IMR-90 (cell line): ENCODE measurements around the gene GJC2. TPM values are rescaled to one million over a fixed set of nuclear protein-coding genes. Genes with fewer than 3 reads are reported as not detected.

ENCODE experiments used
- ATAC-seq: fragments of 200-7000 bp; cut with Tn5 transposase; 2 replicates; pipeline ENCODE4 v1.9.1; 2020; ENCODE audit warnings: low read depth, mild to moderate bottlenecking, moderate library complexity
- BruUV-seq: library from RNA; stranded (reverse); fragments of 400-500 nt; replicated peaks from 2 replicates; lab custom pipeline; 2021; lab: Mats Ljungman, UMichigan
- CTCF ChIA-PET: fragments of 300-600 bp; formaldehyde crosslinking; extraction: SDS; loops from one replicate; lab custom pipeline; 2021; ENCODE audit warnings: antibody characterized with exemption; lab: Yijun Ruan, JAX
- POLR2A ChIA-PET: fragments of 300-600 bp; sonication (Branson Sonifier 250); formaldehyde crosslinking; loops from one replicate; lab custom pipeline; 2022; ENCODE audit warnings: antibody characterized with exemption; ENCODE audit not compliant: unreplicated experiment; lab: Charles Lee
- DNase-seq: peaks from one replicate; pipeline ENCODE4 v3.0.0; 2013
- H2AFZ ChIP-seq: replicated peaks from 2 replicates; pipeline ENCODE3; 2013; ENCODE audit warnings: low read length, mild to moderate bottlenecking; ENCODE audit not compliant: poor library complexity
- H2AK5ac ChIP-seq: 2 replicates; pipeline ENCODE4 v1.6.1; 2013; ENCODE audit warnings: low read depth, low read length, inconsistent platforms
- H2AK9ac ChIP-seq: replicated peaks from 2 replicates; pipeline ENCODE3; 2013; ENCODE audit warnings: mild to moderate bottlenecking, low read depth, low read length, moderate library complexity; ENCODE audit not compliant: poor library complexity
- H2BK120ac ChIP-seq: 2 replicates; pipeline ENCODE4 v1.6.1; 2013; ENCODE audit warnings: low read depth, low read length, inconsistent platforms
- H2BK15ac ChIP-seq: 3 replicates; pipeline ENCODE4 v1.6.1; 2013; ENCODE audit warnings: low read depth, low read length, inconsistent platforms
- H2BK20ac ChIP-seq: 2 replicates; pipeline ENCODE4 v1.6.1; 2013; ENCODE audit warnings: low read depth, mild to moderate bottlenecking, inconsistent platforms, low read length, moderate library complexity
- H2BK5ac ChIP-seq: 2 replicates; pipeline ENCODE4 v1.6.1; 2013; ENCODE audit warnings: mild to moderate bottlenecking, low read depth, low read length, inconsistent platforms; ENCODE audit not compliant: poor library complexity, severe bottlenecking
- H3K14ac ChIP-seq: replicated peaks from 2 replicates; pipeline ENCODE4 v1.6.1; 2013; ENCODE audit warnings: low read depth, low read length, inconsistent platforms
- H3K18ac ChIP-seq: 2 replicates; pipeline ENCODE4 v1.6.1; 2013; ENCODE audit warnings: low read depth, low read length, control low read depth
- H3K23ac ChIP-seq: 2 replicates; pipeline ENCODE4 v1.6.1; 2013; ENCODE audit warnings: low read depth, low read length, inconsistent platforms
- H3K27ac ChIP-seq: 2 replicates; pipeline ENCODE4 v1.5.1; 2013; ENCODE audit warnings: mild to moderate bottlenecking, control low read depth, low read length; ENCODE audit not compliant: insufficient read depth
- H3K27me3 ChIP-seq: 2 replicates; pipeline ENCODE4 v1.6.1; 2013; ENCODE audit warnings: low read length; ENCODE audit not compliant: control insufficient read depth, insufficient read depth
- H3K36me3 ChIP-seq: 2 replicates; pipeline ENCODE4 v1.6.1; 2013; ENCODE audit warnings: low read length, mixed read lengths; ENCODE audit not compliant: control insufficient read depth, insufficient read depth
- H3K4ac ChIP-seq: 2 replicates; pipeline ENCODE4 v1.6.1; 2013; ENCODE audit warnings: low read depth, low read length, inconsistent platforms
- H3K4me1 ChIP-seq: 2 replicates; pipeline ENCODE4 v1.6.1; 2013; ENCODE audit warnings: low read length, mixed read lengths; ENCODE audit not compliant: control insufficient read depth, insufficient read depth
- H3K4me2 ChIP-seq: 2 replicates; pipeline ENCODE4 v1.6.1; 2013; ENCODE audit warnings: low read depth, mild to moderate bottlenecking, control low read depth, low read length, moderate library complexity
- H3K4me3 ChIP-seq: 2 replicates; pipeline ENCODE4 v1.5.1; 2013; ENCODE audit warnings: low read depth, mild to moderate bottlenecking, control low read depth, low read length, moderate library complexity; ENCODE audit not compliant: insufficient read depth
- H3K56ac ChIP-seq: 2 replicates; pipeline ENCODE4 v1.6.1; 2013; ENCODE audit warnings: low read length, inconsistent platforms; ENCODE audit not compliant: insufficient read depth; ENCODE audit errors: extremely low read depth
- H3K79me1 ChIP-seq, 2 experiments: 2 replicates each; pipeline ENCODE4 v1.6.1; 2013; ENCODE audit warnings: low read length in 2 of 2, inconsistent platforms in 1 of 2, low read depth in 1 of 2
- H3K9ac ChIP-seq: 2 replicates; pipeline ENCODE4 v1.6.1; 2013; ENCODE audit warnings: low read depth, low read length, control low read depth
- H3K9me1 ChIP-seq: 2 replicates; pipeline ENCODE4 v1.6.1; 2013; ENCODE audit warnings: low read length, inconsistent platforms; ENCODE audit not compliant: insufficient read depth
- H3K9me3 ChIP-seq: 2 replicates; pipeline ENCODE4 v1.6.1; 2013; ENCODE audit warnings: low read length; ENCODE audit not compliant: control insufficient read depth, insufficient read depth
- H4K20me1 ChIP-seq: 2 replicates; pipeline ENCODE4 v1.6.1; 2013; ENCODE audit warnings: low read length, inconsistent platforms; ENCODE audit not compliant: insufficient read depth
- H4K5ac ChIP-seq: 2 replicates; pipeline ENCODE4 v1.6.1; 2013; ENCODE audit warnings: mild to moderate bottlenecking, low read depth, low read length, control low read depth
- H4K8ac ChIP-seq, 2 experiments: 2 replicates each; pipeline ENCODE4 v1.6.1; 2013; ENCODE audit warnings: low read depth in 2 of 2, low read length in 2 of 2, control low read depth in 1 of 2, inconsistent platforms in 1 of 2
- H4K91ac ChIP-seq: 2 replicates; pipeline ENCODE4 v1.6.1; 2013; ENCODE audit warnings: low read depth, low read length, inconsistent platforms; ENCODE audit not compliant: insufficient read depth
- CEBPB ChIP-seq: IDR thresholded peaks from 2 replicates; pipeline ENCODE4 v1.6.1; 2012; ENCODE audit warnings: low read depth, low read length, improper control_type of control experiment
- CTCF ChIP-seq: conservative IDR thresholded peaks from 2 replicates; pipeline ENCODE4 v1.5.1; 2012; ENCODE audit warnings: mild to moderate bottlenecking, low read depth, low read length, improper control_type of control experiment
- ELK1 ChIP-seq: fragments of 150-350 bp; IDR thresholded peaks from 2 replicates; pipeline ENCODE4 v1.6.1; 2016; ENCODE audit warnings: low read depth, mild to moderate bottlenecking, low read length, moderate library complexity, borderline replicate concordance
- FOS ChIP-seq: fragments of 150-350 bp; IDR thresholded peaks from 2 replicates; pipeline ENCODE4 v1.6.1; 2016; ENCODE audit warnings: low read depth, low read length
- NFE2L2 ChIP-seq: fragments of 150-350 bp; IDR thresholded peaks from 2 replicates; pipeline ENCODE4 v1.6.1; 2016; ENCODE audit warnings: low read depth, mild to moderate bottlenecking, low read length
- POLR2A ChIP-seq: IDR thresholded peaks from 2 replicates; pipeline ENCODE4 v1.6.1; 2012; ENCODE audit warnings: mild to moderate bottlenecking, low read depth, low read length
- RCOR1 ChIP-seq: IDR thresholded peaks from 2 replicates; pipeline ENCODE4 v1.6.1; 2012; ENCODE audit warnings: mild to moderate bottlenecking, low read length, improper control_type of control experiment; ENCODE audit not compliant: insufficient replicate concordance
- RFX5 ChIP-seq: IDR thresholded peaks from 2 replicates; pipeline ENCODE4 v1.8.0; 2012; ENCODE audit warnings: low read depth, mild to moderate bottlenecking, low read length, moderate library complexity
- SMC3 ChIP-seq: fragments of 150-350 bp; IDR thresholded peaks from 2 replicates; pipeline ENCODE4 v1.6.1; 2016; ENCODE audit warnings: low read depth, mild to moderate bottlenecking, antibody characterized with exemption, low read length, moderate library complexity
- USF2 ChIP-seq: fragments of 150-350 bp; IDR thresholded peaks from 2 replicates; pipeline ENCODE4 v1.6.1; 2017; ENCODE audit warnings: mild to moderate bottlenecking, antibody characterized with exemption, low read length, low read depth
- WGBS, 2 experiments: methylation state at CpG; one replicate each; pipeline versions ENCODE4 v1.1.5 to v1.1.7; 2013; ENCODE audit warnings: missing lambda C conversion rate in 2 of 2; ENCODE audit not compliant: insufficient read length in 1 of 2; ENCODE audit errors: extremely low coverage in 2 of 2; 5-methylcytosine and 5-hydroxymethylcytosine counted together
- dilution Hi-C: fragments of 300-500 bp; cut with HindIII; formaldehyde crosslinking; loops from one replicate; pipeline ENCODE4 v1.14.3; 2018; ENCODE audit warnings: low sequenced_read_pairs; ENCODE audit not compliant: unreplicated experiment
- in situ Hi-C: fragments of 300-500 bp; cut with MboI; formaldehyde crosslinking; loops from 3 replicates; pipeline ENCODE4 v1.14.3; 2019; ENCODE audit warnings: low sequenced_read_pairs, inconsistent platforms, mixed read lengths
- intact Hi-C: fragments of 100-400 bp; cut with micrococcal nuclease; formaldehyde crosslinking; loops from 2 replicates; pipeline ENCODE4 v1.10.0; 2022
- polyA plus RNA-seq, 3 experiments: library from polyadenylated mRNA; depleted of rRNA; stranded (reverse); fragments of >200 nt; gene quantifications; 2 replicates each; pipeline ENCODE4 v1.2.3, GENCODE V29; 2012; ENCODE audit warnings: low replicate concordance in 1 of 3
- total RNA-seq: library from RNA; depleted of rRNA; stranded (reverse); fragments of >200 nt; gene quantifications from 2 replicates; pipeline ENCODE4 v1.2.3, GENCODE V29; 2012

The GJC2 gene
- total and polyA plus RNA-seq, 2 of the 4 experiments (the other 2 are of a cell fraction), result 1.1 to 1.7 TPM

GRCh38 chr1:228100822-228101613, 48.7 kb upstream of the GJC2 start:
- Histone ChIP-seq H4K91ac (no peak overlapping the region), H3K9ac (no peak overlapping the region), H3K36me3 (peaks cover 47% of the 10 kb centered on the region), H2BK5ac (no peak overlapping the region), H3K4me1 (peaks cover 7% of the 10 kb centered on the region; the same call in 1 of the 2 replicates), H3K23ac (peak overlapping the region; percentile 27; the same call in 1 of the 2 replicates), H2BK20ac (no peak overlapping the region), H3K79me1 (peaks cover 7 to 61% of the 10 kb centered on the region in 2 experiments; a peak in 3 of 4 replicates), H3K4me2 (no peak overlapping the region), H3K4me3 (no peak overlapping the region), H3K4ac (no peak overlapping the region), H2BK120ac (no peak overlapping the region), H2AFZ (peak overlapping the region; percentile 67), H2AK9ac (peak overlapping the region; percentile 48), H3K27ac (no peak overlapping the region), H3K14ac (no peak overlapping the region), H4K5ac (no peak overlapping the region; the same call in 1 of the 2 replicates), H3K9me3 (no peaks in the 10 kb centered on the region), H3K9me1 (peaks cover 21% of the 10 kb centered on the region), H3K27me3 (no peaks in the 10 kb centered on the region), H4K8ac (0 out of 4 replicates have a peak overlapping the region, but pooled peaks of 1 of the 2 experiments have one; percentile 41), H3K18ac (no peak overlapping the region), H3K56ac (no peak overlapping the region; the same call in 1 of the 2 replicates), H4K20me1 (peaks cover 58% of the 10 kb centered on the region), H2BK15ac (no peak overlapping the region), H2AK5ac (no peak overlapping the region)
- dilution Hi-C loops (no loop called here), in situ Hi-C loops (no loop called here), intact Hi-C loops (loop anchor here (5.0 kb wide), 1 partner anchor 41 kb away; the partner anchor contains the start of gene GUK1)
- 100% methylated on average over 2 of the region's 12 CpGs; no CpG with 5 or more reads in 1 of the 2 experiments for WGBS, 2 experiments
- TF ChIP-seq FOS, result no peak
- no peak for TF ChIP-seq NFE2L2
- TF ChIP-seq RCOR1, result no peak
- no peak for TF ChIP-seq POLR2A
- TF ChIP-seq CEBPB, result no peak
- TF ChIP-seq CTCF, result no peak
- TF ChIP-seq RFX5, result no peak
- no peak for TF ChIP-seq SMC3
- no peak for TF ChIP-seq ELK1
- no peak for TF ChIP-seq USF2
- no peak for DNase-seq
- ATAC-seq, result no peak
- no TSS peak for BruUV-seq
- ChIA-PET CTCF (no interaction called here), POLR2A (no interaction called here)
